Measurements from ENCODE around the gene TCF7L1. TPM values are rescaled to one million over a fixed set of nuclear protein-coding genes. Genes with fewer than 3 reads are reported as not detected.

The TCF7L1 gene
- total RNA-seq, 4 donors from 2014 or later: 0.26 to 37.1 (median 5.4) TPM

- H3K9me3 ChIP-seq: no peaks in the 10 kb centered on the region
- H3K4me3 ChIP-seq: no peak overlapping the region
- TF ChIP-seq POLR2A (IDR thresholded peaks at IDR 0.05) (no peak), CTCF (IDR thresholded peaks at IDR 0.05) (no peak)
- no peak overlapping the region for H3K27ac ChIP-seq
- intact Hi-C loops (cut with DNase I; ENCODE audit: low total_unique reads): no loop called here
- H3K4me1 ChIP-seq: no peaks in the 10 kb centered on the region
- H3K36me3 ChIP-seq: no peaks in the 10 kb centered on the region
- no peak for DNase-seq
- no peaks in the 10 kb centered on the region for H3K27me3 ChIP-seq
Measured at GRCh38 chr2:85106489-85107180, 26.6 kb upstream of the TCF7L1 start.

- DNase-seq: no peak
- no peak overlapping the region for H3K27ac ChIP-seq
- no peaks in the 10 kb centered on the region for H3K4me1 ChIP-seq
- intact Hi-C loops (cut with DNase I; ENCODE audit: low total_unique reads): no loop called here
- H3K27me3 ChIP-seq: no peaks in the 10 kb centered on the region
- no peak overlapping the region for H3K4me3 ChIP-seq
- H3K36me3 ChIP-seq: no peaks in the 10 kb centered on the region
- H3K9me3 ChIP-seq: no peaks in the 10 kb centered on the region
- TF ChIP-seq POLR2A (IDR thresholded peaks at IDR 0.05) (no peak), CTCF (IDR thresholded peaks at IDR 0.05) (no peak)
Measured at GRCh38 chr2:85110991-85111560, 22.1 kb upstream of the TCF7L1 start.

- no peak for TF ChIP-seq POLR2A (IDR thresholded peaks at IDR 0.05)
- Histone ChIP-seq H3K36me3 (no peaks in the 10 kb centered on the region), H3K27ac (no peak overlapping the region), H3K9me3 (no peaks in the 10 kb centered on the region), H3K4me3 (no peak overlapping the region), H3K4me1 (no peaks in the 10 kb centered on the region), H3K27me3 (no peaks in the 10 kb centered on the region)
- intact Hi-C loops (cut with DNase I; ENCODE audit: low total_unique reads): no loop called here
- no peak for DNase-seq
Measured at GRCh38 chr2:85111819-85112281, 21.3 kb upstream of the TCF7L1 start.

- intact Hi-C loops (cut with DNase I; ENCODE audit: low total_unique reads): no loop called here
- Histone ChIP-seq H3K9me3 (no peaks in the 10 kb centered on the region), H3K27me3 (no peaks in the 10 kb centered on the region), H3K4me3 (no peak overlapping the region), H3K4me1 (no peaks in the 10 kb centered on the region), H3K36me3 (no peaks in the 10 kb centered on the region), H3K27ac (no peak overlapping the region)
- TF ChIP-seq POLR2A (IDR thresholded peaks at IDR 0.05): no peak
- TF ChIP-seq CTCF (IDR thresholded peaks at IDR 0.05): no peak
- DNase-seq: no peak
Measured at GRCh38 chr2:85112906-85113625, 20.1 kb upstream of the TCF7L1 start.

GRCh38 chr2:85114586-85115330 is 18.4 kb upstream of the TCF7L1 start:
- Histone ChIP-seq H3K27me3 (no peaks in the 10 kb centered on the region), H3K27ac (no peak overlapping the region), H3K36me3 (no peaks in the 10 kb centered on the region), H3K4me3 (no peak overlapping the region), H3K9me3 (no peaks in the 10 kb centered on the region), H3K4me1 (no peaks in the 10 kb centered on the region)
- DNase-seq: no peak
- TF ChIP-seq CTCF (IDR thresholded peaks at IDR 0.05): no peak
- no peak for TF ChIP-seq POLR2A (IDR thresholded peaks at IDR 0.05)
- intact Hi-C loops (cut with DNase I; ENCODE audit: low total_unique reads): no loop called here

All from uterus (tissue), 4 donors.